ENCODE results near the gene FZD7.

Gene FZD7

GRCh38 chr2:202022755-202023154 lies 10.9 kb upstream of the FZD7 start:
- Histone ChIP-seq H3K36me3 (ENCODE audit: insufficient read depth, low read length) (no peaks in the 10 kb centered on the region), H2AFZ (ENCODE audit: low read length) (no peak overlapping the region), H3K9ac (ENCODE audit: low read depth, low read length, poor library complexity, severe bottlenecking) (no peak overlapping the region), H4K20me1 (ENCODE audit: insufficient read depth, low read length, poor library complexity, severe bottlenecking) (no peaks in the 10 kb centered on the region), H3K79me2 (ENCODE audit: insufficient read depth, low read length) (no peaks in the 10 kb centered on the region), H3K4me1 (ENCODE audit: insufficient read depth, low read length, poor library complexity, severe bottlenecking) (no peaks in the 10 kb centered on the region), H3K4me3 (ENCODE audit: low read length, poor library complexity, severe bottlenecking) (no peak overlapping the region), H3K4me2 (ENCODE audit: low read depth, low read length, poor library complexity, severe bottlenecking) (no peak overlapping the region), H3F3A (ENCODE audit: low read depth) (no peaks in the 10 kb centered on the region), H3K9me3 (ENCODE audit: insufficient read depth, low read depth, low read length) (no peaks in the 10 kb centered on the region), H3K9me2 (replicated peaks; ENCODE audit: low read depth, low read length) (no peaks in the 10 kb centered on the region), H3K27me3 (ENCODE audit: insufficient read depth, low read length, poor library complexity, severe bottlenecking) (no peaks in the 10 kb centered on the region)
- no peak for TF ChIP-seq EZH2phosphoT487 (IDR thresholded peaks at IDR 0.05; ENCODE audit: borderline replicate concordance)
- TF ChIP-seq, protein P1, sequence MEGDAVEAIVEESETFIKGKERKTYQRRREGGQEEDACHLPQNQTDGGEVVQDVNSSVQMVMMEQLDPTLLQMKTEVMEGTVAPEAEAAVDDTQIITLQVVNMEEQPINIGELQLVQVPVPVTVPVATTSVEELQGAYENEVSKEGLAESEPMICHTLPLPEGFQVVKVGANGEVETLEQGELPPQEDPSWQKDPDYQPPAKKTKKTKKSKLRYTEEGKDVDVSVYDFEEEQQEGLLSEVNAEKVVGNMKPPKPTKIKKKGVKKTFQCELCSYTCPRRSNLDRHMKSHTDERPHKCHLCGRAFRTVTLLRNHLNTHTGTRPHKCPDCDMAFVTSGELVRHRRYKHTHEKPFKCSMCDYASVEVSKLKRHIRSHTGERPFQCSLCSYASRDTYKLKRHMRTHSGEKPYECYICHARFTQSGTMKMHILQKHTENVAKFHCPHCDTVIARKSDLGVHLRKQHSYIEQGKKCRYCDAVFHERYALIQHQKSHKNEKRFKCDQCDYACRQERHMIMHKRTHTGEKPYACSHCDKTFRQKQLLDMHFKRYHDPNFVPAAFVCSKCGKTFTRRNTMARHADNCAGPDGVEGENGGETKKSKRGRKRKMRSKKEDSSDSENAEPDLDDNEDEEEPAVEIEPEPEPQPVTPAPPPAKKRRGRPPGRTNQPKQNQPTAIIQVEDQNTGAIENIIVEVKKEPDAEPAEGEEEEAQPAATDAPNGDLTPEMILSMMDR (conservative IDR thresholded peaks at IDR 0.05; ENCODE audit: low read length), result no peak

- no peaks in the 10 kb centered on the region for H3K9me3 ChIP-seq (ENCODE audit: insufficient read depth, low read depth, low read length)
- H4K20me1 ChIP-seq (ENCODE audit: insufficient read depth, low read length, poor library complexity, severe bottlenecking), result no peaks in the 10 kb centered on the region
- TF ChIP-seq EZH2phosphoT487 (IDR thresholded peaks at IDR 0.05; ENCODE audit: borderline replicate concordance), result no peak
- TF ChIP-seq, protein P1 (conservative IDR thresholded peaks at IDR 0.05; ENCODE audit: low read length), result no peak
- no peaks in the 10 kb centered on the region for H3K79me2 ChIP-seq (ENCODE audit: insufficient read depth, low read length)
- no peaks in the 10 kb centered on the region for H3F3A ChIP-seq (ENCODE audit: low read depth)
- H2AFZ ChIP-seq (ENCODE audit: low read length), result no peak overlapping the region
- no peaks in the 10 kb centered on the region for H3K36me3 ChIP-seq (ENCODE audit: insufficient read depth, low read length)
- no peaks in the 10 kb centered on the region for H3K9me2 ChIP-seq (replicated peaks; ENCODE audit: low read depth, low read length)
- no peak overlapping the region for H3K4me3 ChIP-seq (ENCODE audit: low read length, poor library complexity, severe bottlenecking)
- H3K27me3 ChIP-seq (ENCODE audit: insufficient read depth, low read length, poor library complexity, severe bottlenecking), result no peaks in the 10 kb centered on the region
- H3K4me1 ChIP-seq (ENCODE audit: insufficient read depth, low read length, poor library complexity, severe bottlenecking), result no peaks in the 10 kb centered on the region
- no peak overlapping the region for H3K4me2 ChIP-seq (ENCODE audit: low read depth, low read length, poor library complexity, severe bottlenecking)
- no peak overlapping the region for H3K9ac ChIP-seq (ENCODE audit: low read depth, low read length, poor library complexity, severe bottlenecking)
Measured at GRCh38 chr2:202023198-202023903, 10.3 kb upstream of the FZD7 start.

- Histone ChIP-seq H3K4me3 (ENCODE audit: low read length, poor library complexity, severe bottlenecking) (no peak overlapping the region), H3K4me1 (ENCODE audit: insufficient read depth, low read length, poor library complexity, severe bottlenecking) (no peaks in the 10 kb centered on the region), H3K4me2 (ENCODE audit: low read depth, low read length, poor library complexity, severe bottlenecking) (no peak overlapping the region), H3F3A (ENCODE audit: low read depth) (no peaks in the 10 kb centered on the region), H3K79me2 (ENCODE audit: insufficient read depth, low read length) (no peaks in the 10 kb centered on the region), H3K27me3 (ENCODE audit: insufficient read depth, low read length, poor library complexity, severe bottlenecking) (no peaks in the 10 kb centered on the region), H3K9me3 (ENCODE audit: insufficient read depth, low read depth, low read length) (no peaks in the 10 kb centered on the region), H2AFZ (ENCODE audit: low read length) (no peak overlapping the region), H3K36me3 (ENCODE audit: insufficient read depth, low read length) (no peaks in the 10 kb centered on the region), H4K20me1 (ENCODE audit: insufficient read depth, low read length, poor library complexity, severe bottlenecking) (no peaks in the 10 kb centered on the region), H3K9ac (ENCODE audit: low read depth, low read length, poor library complexity, severe bottlenecking) (no peak overlapping the region), H3K9me2 (replicated peaks; ENCODE audit: low read depth, low read length) (no peaks in the 10 kb centered on the region)
- TF ChIP-seq EZH2phosphoT487 (IDR thresholded peaks at IDR 0.05; ENCODE audit: borderline replicate concordance), result no peak
- TF ChIP-seq, protein P1 (conservative IDR thresholded peaks at IDR 0.05; ENCODE audit: low read length), result no peak
Measured at GRCh38 chr2:202023904-202024266, 9.8 kb upstream of the FZD7 start.
